GM04504 (cell line): ENCODE measurements around the gene SLC2A13.
"Not testable (repeated sequence)": the region's sequence is repeated elsewhere in the genome, so short reads cannot be mapped to it uniquely, and the experiment has no call there.

Experiments
- DNase-seq: peaks from one replicate; pipeline ENCODE4 v3.0.0-alpha.2; 2012; ENCODE audit warnings: low read depth

Gene SLC2A13

DNA sequence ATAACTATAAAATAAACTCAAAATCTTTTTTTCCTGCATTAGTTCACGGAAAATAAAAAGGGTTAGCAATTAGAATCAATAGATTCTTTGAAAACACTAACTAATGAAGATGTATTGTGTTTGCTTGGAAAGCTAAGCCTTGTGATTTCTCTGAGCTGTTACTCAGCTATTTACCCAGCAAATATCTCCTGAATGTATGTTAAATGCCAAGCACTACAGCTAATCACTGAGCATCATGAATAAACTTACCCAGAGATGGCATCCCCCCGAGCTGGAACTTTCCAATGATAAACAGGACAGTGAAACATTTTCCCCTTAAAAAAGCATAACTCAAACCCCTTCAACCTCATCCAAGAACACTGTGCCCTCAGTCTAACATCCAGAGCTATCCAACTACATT is 71.2 kb downstream of the SLC2A13 start:
- DNase-seq = no peak

DNA sequence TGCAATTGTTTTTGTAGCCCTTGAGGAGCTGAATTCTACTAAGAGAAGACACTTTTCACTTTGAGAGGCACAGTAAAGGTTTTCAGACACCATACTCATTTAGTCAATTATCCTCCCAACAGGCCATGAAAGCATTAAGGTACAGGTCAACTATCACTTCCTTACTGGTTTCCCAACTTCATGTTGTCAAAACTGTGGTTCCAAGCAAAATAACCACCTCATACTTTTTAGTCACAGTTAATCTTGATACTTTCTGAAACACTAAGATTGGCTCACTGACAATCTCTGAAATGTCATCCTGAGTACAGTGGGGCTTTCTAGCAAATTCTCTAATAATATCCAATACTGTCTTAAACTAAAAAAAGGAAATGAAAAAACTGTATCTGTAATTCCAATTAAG is 71.7 kb downstream of the SLC2A13 start:
- DNase-seq = no peak

DNA sequence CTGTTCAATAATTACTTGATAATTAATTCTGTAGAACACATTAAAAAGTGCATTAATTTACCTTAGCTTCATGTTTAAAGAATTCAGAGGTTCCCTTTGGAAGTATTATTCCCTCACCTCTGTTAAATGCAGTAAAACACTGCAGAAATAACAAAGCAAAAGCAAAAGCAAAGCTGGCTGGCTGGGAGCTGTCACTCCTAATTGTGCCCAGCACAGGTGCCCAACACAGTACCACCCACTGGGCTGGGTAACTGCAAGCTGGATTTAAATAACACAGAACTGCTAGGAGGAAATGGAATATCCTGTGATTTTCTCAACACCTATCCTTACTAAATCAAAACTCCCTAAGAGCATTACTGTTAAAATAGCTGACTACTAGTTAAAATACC is 72.6 kb downstream of the SLC2A13 start:
- no peak for DNase-seq

- no peak for DNase-seq
Observed at GRCh38 chr12:40032433-40033241, 73.2 kb downstream of the SLC2A13 start.

GRCh38 chr12:40031965-40032364 is 73.9 kb downstream of the SLC2A13 start:
- DNase-seq = no peak

- DNase-seq = not testable (repeated sequence)
Observed at GRCh38 chr12:40030970-40031369, 74.9 kb downstream of the SLC2A13 start.

GRCh38 chr12:40028296-40028695 is 77.6 kb downstream of the SLC2A13 start:
- no peak for DNase-seq

DNA sequence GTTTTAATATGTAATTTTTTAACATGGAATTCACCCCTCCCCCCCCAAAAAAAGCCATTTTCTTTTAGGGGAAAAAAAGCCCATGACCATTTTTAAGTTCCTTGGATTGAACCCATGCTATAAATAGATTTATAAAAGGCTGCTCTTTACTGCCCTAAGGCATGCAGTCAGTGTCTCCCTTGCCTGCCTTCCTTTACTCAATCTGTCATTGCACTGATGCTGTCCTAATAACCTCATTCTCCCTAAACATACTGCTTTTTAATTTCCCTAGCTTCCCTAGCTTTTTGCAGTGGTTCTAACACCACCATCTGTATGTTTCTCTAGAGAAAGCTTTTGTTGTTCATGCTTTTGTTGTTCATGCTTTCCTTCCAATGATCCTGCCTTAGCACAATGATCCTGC is 83.0 kb downstream of the SLC2A13 start:
- DNase-seq = no peak

GRCh38 chr12:40020261-40020691 is 85.6 kb downstream of the SLC2A13 start:
- no peak for DNase-seq

DNA sequence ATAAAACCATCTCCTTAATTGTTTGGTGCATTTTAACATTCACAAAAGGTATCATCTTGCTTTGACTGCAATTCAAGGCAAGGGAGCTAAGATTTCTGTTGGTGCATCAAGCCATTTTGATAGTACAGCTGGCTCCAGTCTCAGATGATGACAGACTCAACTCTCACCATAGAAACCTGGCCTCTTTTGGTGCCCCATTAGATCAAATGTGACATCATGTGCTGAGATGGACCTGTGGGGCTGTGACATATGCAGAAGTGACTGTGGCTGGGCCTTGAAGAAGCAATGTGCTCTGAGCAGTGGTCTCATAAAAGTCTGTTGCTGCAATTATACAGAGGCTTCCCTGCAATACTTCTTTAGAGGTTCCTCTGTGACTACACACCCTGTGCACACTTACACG is 88.4 kb downstream of the SLC2A13 start:
- no peak for DNase-seq

DNA sequence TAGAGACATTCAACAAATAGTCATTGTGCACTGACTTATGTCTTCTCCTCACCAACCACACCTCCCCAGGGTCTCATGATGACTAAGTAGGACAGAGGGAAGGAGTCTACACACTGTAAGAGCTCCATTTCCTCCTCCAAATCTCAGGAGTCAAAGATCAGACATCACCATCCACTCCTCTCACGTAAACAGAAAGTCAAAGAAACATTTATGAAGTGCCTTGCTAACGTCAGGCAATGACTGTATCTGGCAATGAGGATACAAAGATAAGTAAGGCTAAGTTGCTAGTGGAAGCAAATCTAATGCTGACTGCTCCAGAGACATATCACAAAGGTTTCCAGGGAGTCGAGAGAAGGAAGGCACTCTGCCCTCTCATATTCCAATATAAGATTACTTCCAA is 88.9 kb downstream of the SLC2A13 start:
- DNase-seq = no peak

DNA sequence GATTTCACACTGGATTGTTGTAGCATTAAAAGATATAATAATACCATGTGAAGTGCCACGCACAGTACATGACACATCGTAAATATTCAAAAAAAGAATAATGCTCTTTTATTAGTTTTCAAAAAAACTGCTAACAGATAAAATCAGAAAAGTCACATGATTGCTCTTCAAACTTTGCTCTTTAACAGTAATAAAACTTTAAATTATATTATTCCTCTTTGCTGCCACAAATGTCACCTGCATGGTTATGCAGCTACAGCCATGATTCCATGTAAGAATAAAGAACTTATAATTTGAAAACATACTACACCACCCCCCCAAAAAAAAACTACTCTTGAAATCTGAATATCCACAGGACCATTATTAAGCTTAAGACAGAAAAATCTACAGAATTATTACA is 90.0 kb downstream of the SLC2A13 start:
- DNase-seq = no peak

- DNase-seq = no peak
Observed at GRCh38 chr12:40015345-40015744, 90.5 kb downstream of the SLC2A13 start.

- no peak for DNase-seq
Observed at GRCh38 chr12:40013847-40014246, 92.0 kb downstream of the SLC2A13 start.

- DNase-seq = no peak
Observed at GRCh38 chr12:40013292-40013691, 92.6 kb downstream of the SLC2A13 start.

- DNase-seq = no peak
Observed at GRCh38 chr12:40012711-40013110, 93.2 kb downstream of the SLC2A13 start.

GRCh38 chr12:40011775-40012129 is 94.1 kb downstream of the SLC2A13 start:
- DNase-seq = no peak

DNA sequence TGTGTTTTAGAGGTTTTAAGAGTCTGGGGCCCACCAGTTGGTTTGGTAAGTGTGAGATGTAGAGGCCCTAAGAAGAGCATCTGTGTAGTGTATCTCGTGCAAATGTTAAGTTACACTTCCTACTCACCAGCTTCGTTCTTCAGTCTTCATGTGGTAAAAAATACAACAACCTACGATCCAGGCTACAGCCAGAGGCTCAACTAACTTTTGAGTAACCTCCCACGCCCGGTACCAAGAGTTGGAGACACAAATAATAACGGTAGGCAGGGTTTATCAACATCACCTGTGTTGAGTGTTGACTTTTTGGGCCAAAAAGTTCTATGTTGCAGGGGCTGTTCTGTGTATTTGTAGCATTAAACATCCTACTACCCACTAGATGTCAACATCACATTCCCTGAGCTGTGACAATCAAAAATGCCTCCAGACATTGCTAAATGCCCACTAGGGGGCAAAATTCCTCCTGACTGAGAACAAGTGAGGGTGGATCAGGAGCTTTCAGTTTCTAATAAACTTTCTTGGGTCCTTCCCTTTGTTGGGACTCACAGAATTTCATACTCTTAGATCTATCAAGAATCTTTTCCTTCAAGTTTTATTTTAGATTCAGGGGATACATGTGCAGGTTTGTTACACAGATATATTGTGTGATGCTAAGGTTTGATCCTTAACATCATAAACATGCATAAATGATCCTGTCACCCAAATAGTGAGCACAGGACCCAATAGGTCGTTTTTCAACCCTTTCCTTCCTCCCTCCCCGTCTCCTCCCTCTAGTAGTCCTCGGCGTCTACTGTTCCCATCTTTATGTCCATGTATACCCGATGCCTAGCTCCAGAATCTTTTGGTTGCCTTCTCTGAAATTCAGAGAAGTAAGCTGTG is 94.7 kb downstream of the SLC2A13 start:
- DNase-seq = peak; percentile 51

GRCh38 chr12:40002178-40003169 is 103.4 kb downstream of the SLC2A13 start:
- no peak for DNase-seq

DNA sequence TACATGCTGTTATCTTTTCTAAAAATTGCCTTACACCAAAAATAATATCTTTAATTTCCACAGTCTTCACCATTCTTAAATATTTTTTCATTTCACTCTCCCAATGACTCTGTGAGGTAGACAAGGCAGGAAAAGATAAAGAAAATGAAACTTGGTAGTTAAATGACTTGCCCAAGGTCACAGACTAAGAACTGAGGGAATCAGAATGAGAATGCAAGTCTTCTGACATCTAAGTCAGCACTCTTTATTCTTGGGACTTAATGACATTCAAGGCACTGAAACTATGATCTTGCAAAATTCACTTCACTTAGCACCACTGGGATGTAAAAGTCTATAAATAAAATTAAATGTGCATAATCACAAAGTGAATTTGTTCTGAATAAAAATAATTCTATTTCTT is 104.5 kb downstream of the SLC2A13 start:
- DNase-seq = no peak

- DNase-seq = no peak
Observed at GRCh38 chr12:40000884-40001283, 105.0 kb downstream of the SLC2A13 start.

DNA sequence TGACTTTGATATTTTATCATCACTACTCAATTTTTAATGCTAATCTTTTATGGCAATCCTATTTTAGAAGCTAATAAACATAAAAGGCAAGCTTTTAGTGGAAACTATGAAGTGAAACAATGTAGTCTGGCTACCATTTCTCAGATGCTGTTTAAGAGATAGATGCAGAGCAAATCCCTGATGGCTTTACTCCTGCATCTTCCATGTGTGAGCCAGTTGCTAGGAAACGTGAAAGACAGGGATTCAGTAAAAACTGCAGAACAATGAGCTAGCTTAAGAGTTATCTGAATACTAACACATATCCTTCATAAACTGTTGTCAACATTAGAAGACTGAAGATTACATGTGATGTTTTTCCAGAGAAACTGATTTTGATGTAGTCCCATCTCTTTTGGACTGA is 112.6 kb downstream of the SLC2A13 start:
- no peak for DNase-seq
